Measurements from ENCODE around the gene LRFN5. TPM values are rescaled to one million over a fixed set of nuclear protein-coding genes. Genes with fewer than 3 reads are reported as not detected.
"Not testable (repeated sequence)": the region's sequence is repeated elsewhere in the genome, so short reads cannot be mapped to it uniquely, and the experiment has no call there.

LRFN5 gene
- total RNA-seq, 8 experiments from 2014 or later, result 0.25 to 24.1 (median 15.4) TPM

DNA sequence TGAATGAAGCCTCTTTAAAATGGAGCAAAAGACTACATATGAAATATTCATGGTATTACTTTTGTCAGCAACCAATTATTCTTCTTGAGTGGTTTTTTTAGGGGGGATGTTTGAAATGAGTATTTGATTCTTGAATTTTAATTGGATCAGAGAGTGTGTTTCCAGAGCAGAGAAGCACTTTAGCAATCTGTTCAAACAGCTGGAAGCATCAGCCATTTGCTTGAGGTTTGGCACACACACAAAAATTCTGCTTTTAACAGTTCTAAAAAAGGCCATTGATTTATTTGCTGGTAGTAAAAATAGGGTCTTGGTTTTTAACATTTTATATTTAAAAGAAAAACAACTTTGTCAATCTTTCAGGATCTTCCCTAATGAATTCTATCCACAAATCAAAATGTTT, 292.7 kb downstream of the LRFN5 start:
- H3K4me3 ChIP-seq, result no peak overlapping the region
- H3K27ac ChIP-seq, result no peak overlapping the region
- peak in 2 of 8 experiments; percentile 42 for ATAC-seq (replicated peaks in 6 of 8)
- peaks cover 0 to 4% of the 10 kb centered on the region in 2 donors for H3K4me1 ChIP-seq (replicated peaks in 1 of 2)
- in situ Hi-C loops (cut with MboI; ENCODE audit: low pct_unique_long_range_greater_than_20kb in 2 of 9, low sequenced_read_pairs in 9 of 9, unreplicated experiment in 9 of 9), result no loop called here

DNA sequence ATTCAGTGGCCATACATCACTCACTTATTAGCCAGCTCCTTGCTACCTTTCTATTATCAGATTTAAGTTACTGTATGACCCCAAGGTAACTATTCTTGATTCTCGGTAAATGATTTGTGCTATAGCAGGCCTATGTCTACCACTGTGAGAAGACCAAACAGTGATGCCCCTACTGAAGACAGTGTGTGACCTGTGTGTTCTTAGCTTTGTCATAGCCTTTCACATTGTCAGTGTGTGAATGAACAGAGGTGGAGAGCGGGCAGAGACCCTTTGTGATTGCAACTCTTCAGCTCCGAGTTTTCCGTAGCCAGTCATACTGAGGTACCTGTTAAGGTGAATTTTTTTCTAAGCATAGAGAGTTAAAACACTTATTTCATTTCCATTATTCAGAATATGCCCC, 294.0 kb downstream of the LRFN5 start:
- no peak for ATAC-seq (replicated peaks in 6 of 8)
- no peak overlapping the region for H3K27ac ChIP-seq
- no peak overlapping the region for H3K4me3 ChIP-seq
- peaks cover 0 to 4% of the 10 kb centered on the region in 2 donors for H3K4me1 ChIP-seq (replicated peaks in 1 of 2)
- in situ Hi-C loops (cut with MboI; ENCODE audit: low pct_unique_long_range_greater_than_20kb in 2 of 9, low sequenced_read_pairs in 9 of 9, unreplicated experiment in 9 of 9), result no loop called here
- 56 to 100% (median 87%) methylated on average over 1 to 4 of the region's 4 CpGs; no CpG with 5 or more reads in 2 of the 10 experiments for WGBS, 10 experiments

DNA sequence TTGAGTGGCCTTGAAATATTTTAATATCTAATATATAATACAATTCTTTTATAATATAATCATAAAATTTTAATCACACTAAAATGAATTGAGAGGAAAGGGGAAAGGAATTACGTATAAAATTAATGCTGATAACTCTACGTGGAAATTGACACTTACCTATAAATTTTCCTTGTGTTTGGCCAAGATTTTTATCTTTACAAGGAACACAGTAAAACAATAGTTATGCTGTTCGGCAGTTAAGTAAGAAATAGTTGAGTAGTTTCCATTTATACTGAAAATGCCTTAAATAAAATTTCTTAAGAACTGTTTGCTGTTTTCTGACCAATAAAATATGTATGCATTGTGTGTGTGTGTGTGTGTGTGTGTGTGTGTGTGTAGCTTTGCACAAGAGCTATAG, 294.4 kb downstream of the LRFN5 start:
- Histone ChIP-seq H3K4me3 (no peak overlapping the region), H3K27ac (no peak overlapping the region), H3K4me1 (replicated peaks in 1 of 2) (peaks cover 0 to 4% of the 10 kb centered on the region in 2 donors)
- 37 to 100% (median 74%) methylated on average over 2 to 3 of the region's 3 CpGs for WGBS, 10 experiments
- in situ Hi-C loops (cut with MboI; ENCODE audit: low pct_unique_long_range_greater_than_20kb in 2 of 9, low sequenced_read_pairs in 9 of 9, unreplicated experiment in 9 of 9), result no loop called here
- ATAC-seq (replicated peaks in 6 of 8), result no peak

DNA sequence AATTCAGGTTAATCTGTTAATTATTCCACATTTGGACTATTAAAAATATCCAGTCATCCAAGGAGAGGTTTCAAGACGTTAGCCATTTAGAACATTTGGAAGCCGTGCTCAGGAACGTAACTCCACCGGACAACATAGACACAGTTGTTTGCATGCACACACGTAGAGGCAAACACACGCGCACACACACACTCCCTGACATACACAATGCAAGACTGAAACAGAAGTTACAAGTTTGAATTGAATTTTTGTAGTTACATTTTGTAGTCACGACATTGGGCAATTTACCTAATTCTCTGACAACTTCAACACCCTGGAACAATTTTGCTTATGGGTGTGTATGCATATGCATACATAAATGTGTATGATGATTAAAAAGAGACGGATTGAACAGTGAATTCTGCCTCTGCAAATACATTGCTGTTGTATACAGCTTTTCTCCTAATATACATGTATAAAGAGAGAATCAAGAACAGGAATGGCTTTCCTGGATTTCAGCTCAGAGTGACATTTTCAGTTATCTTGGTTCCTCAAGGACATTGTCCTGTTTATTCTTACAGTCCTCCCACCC, 298.8 kb downstream of the LRFN5 start:
- ATAC-seq (replicated peaks in 6 of 8), result peak in 3 of 8 experiments; percentile 34 to 96 (median 70)
- no peak overlapping the region for H3K27ac ChIP-seq
- H3K4me1 ChIP-seq (replicated peaks in 1 of 2), result no peaks in the 10 kb centered on the region
- H3K4me3 ChIP-seq, result no peak overlapping the region
- 16 to 95% (median 84%) methylated on average over 1 to 9 of the region's 9 CpGs; no CpG with 5 or more reads in 1 of the 10 experiments for WGBS, 10 experiments
- in situ Hi-C loops (cut with MboI; ENCODE audit: low pct_unique_long_range_greater_than_20kb in 2 of 9, low sequenced_read_pairs in 9 of 9, unreplicated experiment in 9 of 9), result no loop called here

DNA sequence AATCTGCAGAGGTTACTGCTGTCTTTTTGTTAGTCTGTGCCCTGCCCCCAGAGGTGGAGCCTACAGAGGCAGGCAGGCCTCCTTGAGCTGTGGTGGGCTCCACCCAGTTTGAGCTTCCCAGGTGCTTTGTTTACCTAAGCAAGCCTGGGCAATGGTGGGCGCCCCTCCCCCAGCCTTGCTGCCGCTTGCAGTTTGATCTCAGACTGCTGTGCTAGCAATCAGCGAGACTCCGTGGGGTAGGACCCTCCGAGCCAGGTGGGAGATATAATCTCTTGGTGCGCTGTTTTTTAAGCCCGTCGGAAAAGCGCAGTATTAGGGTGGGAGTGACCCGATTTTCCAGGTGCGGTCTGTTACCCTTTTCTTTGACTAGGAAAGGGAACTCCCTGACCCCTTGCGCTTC, 304.5 kb downstream of the LRFN5 start:
- H3K4me1 ChIP-seq (replicated peaks in 1 of 2); H3K27ac ChIP-seq; in situ Hi-C loops (cut with MboI; ENCODE audit: low pct_unique_long_range_greater_than_20kb in 2 of 9, low sequenced_read_pairs in 9 of 9, unreplicated experiment in 9 of 9); H3K4me3 ChIP-seq; ATAC-seq (replicated peaks in 6 of 8): not testable (repeated sequence)
- 55 to 83% (median 82%) methylated on average over 1 to 3 of the region's 12 CpGs; no CpG with 5 or more reads in 7 of the 10 experiments for whole genome bisulfite sequencing, 10 experiments

DNA sequence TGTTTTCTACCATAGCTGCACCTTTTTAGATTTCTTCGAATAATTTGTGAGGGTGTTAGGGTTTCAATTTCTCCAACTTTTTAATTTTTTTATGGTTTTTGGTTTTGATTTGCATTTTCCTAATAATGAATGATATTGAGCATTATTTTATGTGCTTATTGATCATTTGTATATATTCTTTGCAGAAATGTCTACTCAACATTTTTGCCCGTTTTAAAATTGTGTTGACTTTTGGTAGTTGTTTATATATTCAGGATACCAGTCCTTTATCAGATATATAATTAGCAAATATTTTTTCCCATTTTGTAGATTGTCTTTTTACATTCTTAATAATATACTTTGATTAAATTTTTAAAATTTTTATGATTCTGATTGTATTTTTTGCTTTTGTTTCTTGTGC, 306.7 kb downstream of the LRFN5 start:
- 17 to 100% (median 95%) methylated on average over 2 of the region's 2 CpGs; no CpG with 5 or more reads in 1 of the 10 experiments for WGBS, 10 experiments
- ATAC-seq (replicated peaks in 6 of 8), result no peak
- H3K4me1 ChIP-seq (replicated peaks in 1 of 2), result no peaks in the 10 kb centered on the region

DNA sequence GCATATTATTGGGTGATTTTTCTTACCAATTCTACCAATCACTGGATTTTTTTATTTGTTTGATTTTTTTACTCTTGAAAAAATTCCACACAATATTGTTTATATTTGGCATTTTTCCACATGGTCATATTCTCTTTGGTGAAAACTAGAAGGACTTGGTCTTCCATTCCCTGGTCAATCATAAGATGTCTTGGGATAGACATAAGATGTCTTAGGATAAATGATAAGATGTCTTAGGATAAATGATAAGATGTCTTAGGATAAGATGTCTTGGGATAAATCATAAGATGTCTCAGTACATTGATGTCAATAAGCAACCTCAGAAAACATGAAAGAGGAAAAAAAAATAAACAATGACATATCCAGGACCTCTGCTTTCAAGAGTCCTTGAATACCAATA, 309.1 kb downstream of the LRFN5 start:
- in situ Hi-C loops (cut with MboI; ENCODE audit: low pct_unique_long_range_greater_than_20kb in 2 of 9, low sequenced_read_pairs in 9 of 9, unreplicated experiment in 9 of 9), result no loop called here
- Histone ChIP-seq H3K4me3 (no peak overlapping the region), H3K27ac (no peak overlapping the region), H3K4me1 (replicated peaks in 1 of 2) (no peaks in the 10 kb centered on the region)
- ATAC-seq (replicated peaks in 6 of 8), result no peak

More for the DNA sequence above, 306.7 kb downstream of the LRFN5 start:
- Histone ChIP-seq H3K4me3 (no peak overlapping the region), H3K27ac (no peak overlapping the region)
- in situ Hi-C loops (cut with MboI; ENCODE audit: low pct_unique_long_range_greater_than_20kb in 2 of 9, low sequenced_read_pairs in 9 of 9, unreplicated experiment in 9 of 9), result no loop called here

DNA sequence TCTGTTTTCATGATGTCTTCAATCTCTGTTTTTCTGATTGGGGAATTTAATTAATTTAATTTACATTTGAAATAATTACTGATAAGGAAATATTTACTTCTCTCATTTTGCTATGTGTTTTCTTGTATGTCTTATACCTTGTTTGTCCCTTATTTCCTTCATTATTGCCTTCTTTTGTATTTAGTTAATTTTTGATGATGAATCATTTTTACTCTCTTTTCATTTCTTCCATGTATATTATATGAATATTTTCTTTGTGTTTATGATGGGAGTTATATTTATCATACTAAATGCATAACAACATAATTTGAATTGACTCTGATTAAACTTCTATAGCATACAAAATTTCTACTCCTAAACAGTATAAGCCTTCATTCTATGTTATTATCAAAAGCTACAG, 309.6 kb downstream of the LRFN5 start:
- in situ Hi-C loops (cut with MboI; ENCODE audit: low pct_unique_long_range_greater_than_20kb in 2 of 9, low sequenced_read_pairs in 9 of 9, unreplicated experiment in 9 of 9), result no loop called here
- no peak for ATAC-seq (replicated peaks in 6 of 8)
- Histone ChIP-seq H3K4me3 (no peak overlapping the region), H3K4me1 (replicated peaks in 1 of 2) (no peaks in the 10 kb centered on the region), H3K27ac (no peak overlapping the region)

DNA sequence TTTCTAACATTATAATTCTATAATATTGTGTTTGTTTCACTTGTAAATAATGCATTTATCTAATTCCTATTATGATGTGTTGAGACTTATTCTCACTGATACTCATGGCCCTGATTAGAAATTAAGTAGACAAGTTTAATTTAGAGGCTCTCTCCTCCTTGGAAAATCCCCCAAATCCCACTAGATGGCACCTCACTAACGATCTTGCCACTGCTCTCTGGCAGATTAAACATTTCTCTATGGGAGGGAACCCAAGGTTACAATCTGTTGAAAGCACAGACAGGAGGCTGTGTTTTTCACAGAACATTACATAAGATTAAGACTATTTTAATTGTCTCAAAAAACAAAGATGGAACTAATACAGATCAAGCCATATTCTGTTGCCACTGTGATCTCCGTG, 318.7 kb downstream of the LRFN5 start:
- H3K4me3 ChIP-seq, result no peak overlapping the region
- in situ Hi-C loops (cut with MboI; ENCODE audit: low pct_unique_long_range_greater_than_20kb in 2 of 9, low sequenced_read_pairs in 9 of 9, unreplicated experiment in 9 of 9), result no loop called here
- H3K27ac ChIP-seq, result no peak overlapping the region
- H3K4me1 ChIP-seq (replicated peaks in 1 of 2), result no peaks in the 10 kb centered on the region
- peak in 7 of 8 experiments; percentile 23 to 66 (median 47) for ATAC-seq (replicated peaks in 6 of 8)
- 0 to 83% (median 43%) methylated on average over 1 to 2 of the region's 2 CpGs; no CpG with 5 or more reads in 2 of the 10 experiments for WGBS, 10 experiments

DNA sequence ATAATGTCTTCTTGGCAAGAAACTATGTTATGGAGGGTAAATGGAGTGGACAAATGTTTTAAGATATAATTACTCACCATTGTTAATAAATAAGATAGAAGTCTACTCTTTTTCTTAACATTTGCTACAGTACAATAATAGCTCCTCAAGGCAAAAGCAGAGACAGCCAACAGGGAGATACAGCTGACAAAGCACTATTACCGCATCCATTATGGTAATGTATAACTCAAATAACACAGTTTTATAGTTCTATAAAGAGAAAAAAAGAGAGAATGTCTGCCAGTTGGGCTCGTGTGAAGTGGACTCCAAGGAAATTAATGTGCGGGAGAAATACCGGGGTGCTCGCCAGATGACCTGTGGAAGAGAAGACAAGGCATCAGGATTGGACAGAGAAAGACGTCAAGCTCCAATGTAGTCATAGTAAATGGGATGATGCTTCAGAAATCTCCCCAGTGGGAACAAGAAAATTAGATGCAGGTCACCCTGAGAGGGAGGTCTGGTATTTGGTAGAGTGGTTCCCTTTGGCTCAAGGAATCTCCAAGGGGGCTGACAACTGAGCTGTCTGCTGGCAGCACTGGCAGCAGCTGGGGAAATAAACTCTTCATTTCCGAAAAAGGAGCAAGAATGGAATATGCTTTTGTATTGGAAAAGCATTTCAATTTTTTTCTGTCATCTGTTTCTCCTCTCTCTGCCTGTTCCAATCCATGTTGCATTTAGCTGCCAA, 343.9 kb downstream of the LRFN5 start:
- WGBS, 10 experiments, result 3 to 100% (median 80%) methylated on average over 1 to 7 of the region's 7 CpGs
- in situ Hi-C loops (cut with MboI; ENCODE audit: low pct_unique_long_range_greater_than_20kb in 2 of 9, low sequenced_read_pairs in 9 of 9, unreplicated experiment in 9 of 9), result no loop called here
- Histone ChIP-seq H3K4me3 (no peak overlapping the region), H3K4me1 (replicated peaks in 1 of 2) (no peaks in the 10 kb centered on the region), H3K27ac (no peak overlapping the region)
- peak in 1 of 8 experiments; percentile 59 for ATAC-seq (replicated peaks in 6 of 8)

All from motor neuron (in vitro differentiated cells).